ENCODE data around the gene SEC14L2. TPM values are rescaled to one million over a fixed set of nuclear protein-coding genes. Genes with fewer than 3 reads are reported as not detected.

The SEC14L2 gene
- total RNA-seq, 1 experiment from 2014 or later = 8.2 TPM

- DNase-seq = peak; percentile 85
- Histone ChIP-seq H4K91ac (ENCODE audit: insufficient read length, low read depth, low read length) (no peak overlapping the region), H3K23me2 (ENCODE audit: insufficient read length, low read depth, low read length, poor library complexity, severe bottlenecking) (no peaks in the 10 kb centered on the region), H3T11ph (ENCODE audit: low read length) (no peak overlapping the region), H3K4ac (ENCODE audit: low read depth, low read length) (no peak overlapping the region), H3K79me2 (ENCODE audit: insufficient read depth, low read length) (no peaks in the 10 kb centered on the region), H3K79me1 (ENCODE audit: insufficient read depth, low read depth, low read length, poor library complexity, severe bottlenecking) (no peaks in the 10 kb centered on the region), H2AFZ (ENCODE audit: low read length) (peak overlapping the region; percentile 93), H2BK12ac (ENCODE audit: insufficient read length, low read depth, low read length) (no peak overlapping the region), H3K23ac (ENCODE audit: insufficient read length, low read depth, low read length) (no peak overlapping the region), H2BK15ac (ENCODE audit: low read depth, low read length) (no peak overlapping the region), H3K4me1 (ENCODE audit: insufficient read depth, low read length) (no peaks in the 10 kb centered on the region), H2BK120ac (ENCODE audit: low read depth, low read length, poor library complexity, severe bottlenecking) (no peak overlapping the region), H4K8ac (replicated peaks; ENCODE audit: insufficient read length, low read depth, low read length) (no peak overlapping the region), H3K9me3 (ENCODE audit: control insufficient read depth, low read depth, low read length) (no peaks in the 10 kb centered on the region), H4K5ac (ENCODE audit: insufficient read length, low read depth, low read length) (no peak overlapping the region), H2AK5ac (ENCODE audit: insufficient read length, low read length) (no peak overlapping the region), H3K27ac (ENCODE audit: insufficient read length, low read depth, low read length) (no peak overlapping the region), H2BK5ac (ENCODE audit: insufficient read length, low read length) (no peak overlapping the region), H3K9ac (ENCODE audit: extremely low read depth, insufficient read length, low read length) (no peak overlapping the region), H3K14ac (ENCODE audit: insufficient read depth, low read length) (no peak overlapping the region), H3K56ac (ENCODE audit: insufficient read length, low read depth, low read length) (no peak overlapping the region), H3K18ac (ENCODE audit: insufficient read length, low read depth, low read length) (no peak overlapping the region), H4K20me1 (ENCODE audit: control insufficient read depth, insufficient read depth, insufficient read length) (no peaks in the 10 kb centered on the region), H3K4me2 (ENCODE audit: insufficient read depth, insufficient read length, low read length) (peak overlapping the region; percentile 22), H3K27me3 (ENCODE audit: insufficient read depth, low read length) (no peaks in the 10 kb centered on the region), H2BK20ac (ENCODE audit: low read depth, low read length, poor library complexity, severe bottlenecking) (no peak overlapping the region)
- peaks cover 15% of the 10 kb centered on the region in 2 experiments for H3K4me1 Mint-ChIP-seq
- peak overlapping the region in 2 of 3 experiments; percentile 57 to 92; a peak in 2 of 7 replicates for H3K27ac Mint-ChIP-seq
- peaks cover 3% of the 10 kb centered on the region for H3K27me3 Mint-ChIP-seq (ENCODE audit: low read depth)
- H3K9me3 Mint-ChIP-seq = no peaks in the 10 kb centered on the region
- TF ChIP-seq CTCF (conservative IDR thresholded peaks at IDR 0.05) = peak; percentile 89
- WGBS (ENCODE audit: extremely low coverage, insufficient read length, low lambda C conversion rate) = no CpG with 5 or more reads among the region's 11 CpGs
- H3K36me3 Mint-ChIP-seq (ENCODE audit: insufficient read depth in 1 of 3, low read depth in 3 of 3) = no peaks in the 10 kb centered on the region
- peak overlapping the region; percentile 54 to 59 for H3K4me3 Mint-ChIP-seq
Observed at GRCh38 chr22:30444632-30445437, 48.0 kb downstream of the SEC14L2 start.
